Measurements from ENCODE around the gene ZFYVE21. TPM values are rescaled to one million over a fixed set of nuclear protein-coding genes. Genes with fewer than 3 reads are reported as not detected.

The ZFYVE21 gene
- total RNA-seq, 4 donors from 2014 or later: 78.7 to 175 (median 139) TPM

DNA sequence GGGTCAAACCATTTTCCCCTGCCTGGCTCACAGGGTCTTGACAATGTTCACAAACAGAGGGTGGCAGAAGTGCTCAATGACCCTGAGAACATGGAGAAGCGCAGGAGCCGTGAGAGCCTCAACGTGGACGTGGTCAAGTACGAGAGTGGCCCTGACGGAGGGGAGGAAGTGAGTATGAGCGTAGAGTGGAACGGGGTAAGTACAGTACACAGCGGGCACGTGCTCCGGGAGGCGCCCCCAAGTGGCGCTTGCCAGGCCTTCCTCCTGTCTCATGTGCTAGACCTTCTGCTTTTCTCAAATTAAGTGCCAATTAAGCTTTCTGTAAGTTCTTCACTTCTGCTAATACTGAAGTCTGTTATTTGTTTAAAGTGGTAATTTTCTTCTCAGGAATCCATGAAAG lies 36.3 kb upstream of the ZFYVE21 start:
- no peak for TF ChIP-seq CTCF (IDR thresholded peaks at IDR 0.05; ENCODE audit: low read depth)

DNA sequence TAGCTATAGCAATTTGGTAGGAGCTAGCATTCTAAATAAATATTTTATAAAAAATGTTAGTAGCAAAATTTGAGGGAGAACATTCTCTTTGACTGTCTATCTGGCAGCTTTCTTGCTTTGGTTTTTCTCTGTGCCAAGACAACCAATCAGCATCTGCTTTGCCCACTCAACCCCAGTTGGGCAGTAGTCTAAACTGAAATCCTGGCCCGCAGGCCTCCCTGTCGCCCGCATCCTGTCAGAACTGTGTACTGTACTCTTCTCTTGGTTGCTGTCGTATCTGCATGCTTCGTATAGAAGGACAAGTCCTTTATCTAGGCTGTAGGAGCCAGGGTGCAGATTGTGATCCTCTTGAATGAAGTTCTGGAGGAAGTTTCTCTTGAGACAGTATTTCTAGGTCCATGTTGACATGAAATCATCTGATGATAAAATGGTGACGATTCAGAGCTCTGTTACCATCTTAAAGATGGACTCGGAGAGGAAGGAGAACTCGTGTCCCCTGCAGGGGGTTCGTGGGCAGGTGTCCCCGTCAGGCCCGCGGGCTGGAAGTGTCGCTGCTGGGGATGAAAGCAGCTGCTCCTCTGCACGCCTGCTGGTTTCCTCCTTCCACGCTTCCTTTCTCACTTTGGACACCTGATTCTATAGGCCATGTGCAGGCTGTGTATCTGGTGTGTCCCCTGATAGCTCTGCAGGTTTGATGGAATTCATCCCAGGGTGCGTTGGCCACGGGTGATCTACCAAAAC lies 34.9 kb upstream of the ZFYVE21 start:
- TF ChIP-seq CTCF (IDR thresholded peaks at IDR 0.05; ENCODE audit: low read depth): no peak

GRCh38 chr14:103683139-103683538 lies 32.5 kb upstream of the ZFYVE21 start:
- no peak for TF ChIP-seq CTCF (IDR thresholded peaks at IDR 0.05; ENCODE audit: low read depth)

DNA sequence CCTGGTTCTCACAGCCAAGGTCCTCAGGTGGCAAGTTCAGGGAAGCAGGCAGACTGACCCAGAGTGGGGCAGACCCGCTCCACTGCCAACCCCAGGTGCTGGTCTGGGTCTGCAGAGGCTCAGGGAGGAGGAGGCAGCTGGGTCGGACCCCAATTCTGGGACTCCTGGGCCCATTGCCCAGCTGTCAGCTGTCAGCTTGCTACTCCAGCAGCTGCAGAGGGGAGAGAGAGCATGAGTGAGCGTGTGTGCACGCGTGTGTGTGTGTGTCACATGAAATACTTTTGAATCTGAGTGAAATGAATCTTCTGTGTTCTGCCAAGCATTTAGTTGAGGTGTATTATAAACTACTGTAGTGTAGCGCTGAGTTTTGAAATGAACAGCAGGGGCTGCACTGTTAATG lies 31.1 kb upstream of the ZFYVE21 start:
- TF ChIP-seq CTCF (IDR thresholded peaks at IDR 0.05; ENCODE audit: low read depth): no peak

DNA sequence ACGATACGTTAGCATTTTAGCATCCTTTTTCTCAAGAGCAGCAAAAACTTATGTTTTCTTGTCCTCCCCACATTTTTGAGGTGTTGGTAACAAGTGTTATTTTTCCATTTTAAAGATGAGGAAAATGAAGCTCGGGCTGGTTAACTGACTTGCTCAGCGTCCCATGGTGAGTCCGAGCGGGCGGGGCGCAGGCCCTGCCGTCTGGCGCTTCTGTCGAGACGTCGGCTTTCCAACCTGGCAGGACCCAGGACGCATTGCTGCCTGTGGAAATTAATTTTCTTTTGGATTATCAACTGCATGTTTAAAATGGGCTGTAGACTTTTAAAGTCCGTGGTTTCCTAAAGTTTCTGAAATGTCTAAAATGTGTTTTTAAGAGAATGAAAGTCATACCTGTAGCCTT lies 30.7 kb upstream of the ZFYVE21 start:
- TF ChIP-seq CTCF (IDR thresholded peaks at IDR 0.05; ENCODE audit: low read depth): no peak

- no peak for TF ChIP-seq CTCF (IDR thresholded peaks at IDR 0.05; ENCODE audit: low read depth)
Measured at GRCh38 chr14:103685276-103686211, 30.1 kb upstream of the ZFYVE21 start.

- no peak for TF ChIP-seq CTCF (IDR thresholded peaks at IDR 0.05; ENCODE audit: low read depth)
Measured at GRCh38 chr14:103686831-103687485, 28.7 kb upstream of the ZFYVE21 start.

All from subcutaneous adipose tissue (tissue), 4 donors.